AG09309 (cell line): ENCODE data around the gene ITGB8.

ENCODE experiments used
- DNase-seq: peaks from one replicate; pipeline ENCODE4 v3.0.0-alpha.2; 2010; ENCODE audit warnings: low read depth
- H3K4me3 ChIP-seq: 2 replicates; pipeline ENCODE4 v1.5.1; 2011; ENCODE audit warnings: mild to moderate bottlenecking, low read depth, low read length, moderate library complexity; ENCODE audit not compliant: control insufficient read depth
- TF ChIP-seq, protein P1 (sequence below): IDR thresholded peaks from 2 replicates; pipeline ENCODE4 v1.5.1; 2011; ENCODE audit warnings: mild to moderate bottlenecking, low read depth, low read length, inconsistent platforms; ENCODE audit not compliant: insufficient read depth, control insufficient read depth; ENCODE audit errors: missing control alignments

The ITGB8 gene

DNA sequence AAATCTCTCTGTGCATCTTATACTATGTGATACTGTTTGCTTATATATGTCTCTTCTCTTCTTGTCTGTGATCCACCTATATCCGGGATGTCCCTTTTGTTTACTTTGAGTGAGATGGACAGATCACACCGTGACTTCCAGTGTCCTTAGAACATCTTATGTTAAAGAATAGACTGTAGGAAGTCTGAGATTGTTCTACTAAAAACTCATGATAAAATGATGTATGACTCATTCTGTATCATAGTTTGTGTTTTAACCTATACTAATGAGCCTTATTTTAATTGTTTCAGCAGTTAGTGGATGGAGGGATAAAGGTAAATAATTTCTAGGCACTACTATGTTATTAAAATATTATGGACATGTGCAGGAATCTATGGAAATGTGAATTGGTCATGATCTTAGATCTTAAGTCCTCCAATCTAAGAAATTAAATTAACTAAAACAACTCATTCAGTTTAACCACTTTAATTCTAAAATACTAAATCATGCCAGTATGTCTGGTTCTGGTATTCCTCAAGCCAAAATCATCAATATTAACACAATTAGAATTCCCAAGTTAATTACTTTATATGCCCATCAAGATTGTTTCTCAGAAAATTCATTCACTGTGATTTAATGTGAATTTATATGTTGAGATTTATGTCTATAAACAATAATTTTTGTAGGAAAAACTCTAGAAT, 32.0 kb downstream of the ITGB8 start:
- DNase-seq: no peak
- no peak overlapping the region for H3K4me3 ChIP-seq
- TF ChIP-seq, protein P1, sequence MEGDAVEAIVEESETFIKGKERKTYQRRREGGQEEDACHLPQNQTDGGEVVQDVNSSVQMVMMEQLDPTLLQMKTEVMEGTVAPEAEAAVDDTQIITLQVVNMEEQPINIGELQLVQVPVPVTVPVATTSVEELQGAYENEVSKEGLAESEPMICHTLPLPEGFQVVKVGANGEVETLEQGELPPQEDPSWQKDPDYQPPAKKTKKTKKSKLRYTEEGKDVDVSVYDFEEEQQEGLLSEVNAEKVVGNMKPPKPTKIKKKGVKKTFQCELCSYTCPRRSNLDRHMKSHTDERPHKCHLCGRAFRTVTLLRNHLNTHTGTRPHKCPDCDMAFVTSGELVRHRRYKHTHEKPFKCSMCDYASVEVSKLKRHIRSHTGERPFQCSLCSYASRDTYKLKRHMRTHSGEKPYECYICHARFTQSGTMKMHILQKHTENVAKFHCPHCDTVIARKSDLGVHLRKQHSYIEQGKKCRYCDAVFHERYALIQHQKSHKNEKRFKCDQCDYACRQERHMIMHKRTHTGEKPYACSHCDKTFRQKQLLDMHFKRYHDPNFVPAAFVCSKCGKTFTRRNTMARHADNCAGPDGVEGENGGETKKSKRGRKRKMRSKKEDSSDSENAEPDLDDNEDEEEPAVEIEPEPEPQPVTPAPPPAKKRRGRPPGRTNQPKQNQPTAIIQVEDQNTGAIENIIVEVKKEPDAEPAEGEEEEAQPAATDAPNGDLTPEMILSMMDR: no peak

DNA sequence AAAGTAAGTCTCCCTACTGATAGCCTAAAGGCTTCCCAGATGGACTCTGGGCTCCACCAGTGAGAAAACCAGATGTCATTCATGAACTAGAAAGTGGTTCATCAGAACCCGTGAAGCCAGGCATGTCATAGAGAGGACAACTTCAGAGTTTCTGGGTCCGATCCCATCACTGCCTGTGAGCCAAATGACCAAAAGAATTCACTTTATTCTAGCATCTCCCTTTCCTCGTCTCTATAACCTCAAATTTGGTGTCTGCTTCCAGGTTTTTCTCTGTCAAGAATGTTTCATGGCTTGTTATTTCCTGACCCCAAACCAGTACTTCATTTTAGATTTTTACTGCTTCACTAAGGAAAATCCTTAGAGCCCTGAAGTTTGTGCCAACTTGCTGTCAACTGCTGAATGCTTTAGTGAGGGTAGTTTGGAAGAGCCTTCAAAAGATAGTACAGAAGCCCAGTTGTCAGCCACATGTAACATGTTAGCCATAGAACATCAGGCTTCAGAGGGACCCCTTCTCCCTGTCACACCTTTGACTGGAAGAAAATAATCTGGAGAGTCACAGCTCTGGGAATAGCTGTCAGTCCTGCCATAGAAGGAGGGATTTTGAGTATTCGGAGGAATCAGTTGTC, 34.0 kb downstream of the ITGB8 start:
- H3K4me3 ChIP-seq: no peak overlapping the region
- no peak for DNase-seq
- TF ChIP-seq, protein P1: no peak

DNA sequence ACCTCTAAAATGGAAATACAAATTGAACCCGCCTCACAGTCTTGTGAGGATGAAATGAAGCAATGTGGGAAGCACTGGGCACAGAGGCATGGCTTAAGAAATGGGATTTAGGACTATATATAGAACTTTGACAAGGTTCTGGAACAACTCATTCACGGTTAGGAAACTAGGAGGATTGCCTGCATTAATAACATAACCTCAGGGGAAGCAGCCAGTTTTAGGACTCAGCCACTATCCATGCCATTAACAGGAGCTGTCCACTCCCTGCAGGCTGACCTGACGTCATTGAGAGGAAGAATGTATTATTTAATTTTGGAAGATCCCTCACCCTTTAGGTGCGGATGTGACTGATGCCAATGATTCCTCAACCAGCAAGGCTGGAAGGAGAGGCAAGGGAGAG, 34.8 kb downstream of the ITGB8 start:
- TF ChIP-seq, protein P1: no peak
- DNase-seq: no peak
- H3K4me3 ChIP-seq: no peak overlapping the region

DNA sequence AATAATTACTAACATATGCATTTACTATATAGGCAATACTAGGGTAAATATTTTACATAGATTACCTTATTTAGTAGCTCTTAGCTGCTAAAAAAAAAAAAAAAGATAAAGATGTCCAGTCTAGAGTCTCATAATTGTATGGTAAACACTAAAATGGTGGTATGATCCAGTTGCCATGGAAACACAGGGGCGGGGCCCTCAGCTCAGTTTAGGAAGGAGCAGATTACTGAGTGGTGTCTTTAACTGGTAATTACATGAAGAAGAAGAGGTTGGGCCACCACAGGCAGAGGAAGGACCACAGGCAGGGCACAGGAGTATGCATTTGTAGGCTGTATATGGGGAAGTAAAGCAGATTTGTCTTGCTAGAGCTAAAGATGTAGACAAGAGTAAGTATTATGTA, 43.7 kb downstream of the ITGB8 start:
- no peak for DNase-seq
- TF ChIP-seq, protein P1: no peak
- no peak overlapping the region for H3K4me3 ChIP-seq

DNA sequence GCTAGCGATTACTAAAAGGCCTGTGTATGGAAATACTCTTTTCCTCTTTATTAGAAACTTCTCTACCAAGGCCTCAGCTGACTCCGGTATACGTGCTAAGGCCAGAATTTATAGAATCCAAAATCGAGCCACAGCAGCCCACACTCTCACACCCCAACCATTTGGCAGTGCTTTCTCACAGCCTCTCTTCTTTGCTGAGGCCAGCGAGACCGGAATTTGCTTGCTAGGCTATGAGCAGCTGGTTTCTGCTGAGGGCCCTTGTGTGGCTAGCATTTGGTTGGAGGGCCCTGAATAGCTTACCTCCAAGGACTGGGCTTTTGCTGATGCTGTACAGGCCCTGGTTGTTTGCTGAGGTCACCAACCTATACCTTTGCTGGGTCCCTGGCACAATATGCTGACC, 46.1 kb downstream of the ITGB8 start:
- TF ChIP-seq, protein P1: no peak
- no peak overlapping the region for H3K4me3 ChIP-seq
- no peak for DNase-seq

DNA sequence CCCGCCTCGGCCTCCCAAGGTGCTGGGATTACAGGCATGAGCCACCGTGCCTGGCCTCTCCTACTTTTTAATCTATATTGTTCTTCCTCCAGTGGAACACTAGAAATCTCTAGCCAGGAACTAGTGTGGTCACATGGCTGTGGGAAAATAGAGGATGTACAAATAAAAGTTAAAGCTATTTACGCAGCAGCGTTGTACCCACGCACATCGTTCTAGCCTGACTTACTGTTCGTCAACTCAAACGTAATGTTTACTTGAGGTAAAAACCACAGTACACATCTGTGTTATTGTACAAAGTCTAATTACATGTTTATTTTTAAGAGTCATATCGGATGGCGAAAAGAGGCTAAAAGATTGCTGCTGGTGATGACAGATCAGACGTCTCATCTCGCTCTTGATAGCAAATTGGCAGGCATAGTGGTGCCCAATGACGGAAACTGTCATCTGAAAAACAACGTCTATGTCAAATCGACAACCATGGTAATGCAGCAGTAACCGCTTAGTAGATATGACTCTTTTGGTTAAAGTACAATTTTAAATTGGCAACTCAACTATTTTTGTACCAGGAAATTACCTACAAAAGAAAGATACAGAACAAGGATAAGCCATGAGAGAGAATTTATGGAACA, 50.8 kb downstream of the ITGB8 start:
- TF ChIP-seq, protein P1: no peak
- no peak for DNase-seq
- no peak overlapping the region for H3K4me3 ChIP-seq
